ENCODE data around the gene ARHGEF26. TPM values are rescaled to one million over a fixed set of nuclear protein-coding genes. Genes with fewer than 3 reads are reported as not detected.
A peak's percentile ranks its signal among the peaks of the same experiment; 100 is the strongest.

Gene ARHGEF26
- total and polyA plus RNA-seq, 7 donors, result 2.3 to 125 (median 48.4) TPM

DNA sequence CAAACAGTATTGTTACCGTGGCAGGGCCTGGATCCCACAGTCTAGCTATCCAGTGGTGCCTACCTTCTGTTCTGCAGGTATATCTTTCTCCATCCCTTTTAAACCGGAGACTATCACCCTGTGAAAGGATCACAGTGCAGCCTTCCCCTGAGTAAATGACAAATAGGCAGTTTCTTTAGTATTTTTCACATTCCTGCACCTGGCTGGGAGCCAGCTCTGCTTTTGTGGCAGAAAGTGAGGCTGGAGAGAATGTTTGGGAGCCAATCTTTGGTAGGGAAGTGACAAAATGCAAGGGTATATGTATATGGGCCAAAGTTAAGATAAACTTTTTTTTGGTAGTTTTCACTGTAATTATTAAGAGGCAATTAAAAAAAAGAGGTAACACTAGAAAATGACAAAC is 54.8 kb downstream of the ARHGEF26 start:
- peaks cover 0 to 84% (median 50%) of the 10 kb centered on the region in 4 donors for H3K4me1 ChIP-seq
- no peak overlapping the region for H3K4me3 ChIP-seq
- TF ChIP-seq POLR2A (IDR thresholded peaks at IDR 0.05) (no peak), POLR2AphosphoS5 (IDR thresholded peaks at IDR 0.05) (no peak), EP300 (IDR thresholded peaks at IDR 0.05) (no peak)
- TF ChIP-seq, protein P1, sequence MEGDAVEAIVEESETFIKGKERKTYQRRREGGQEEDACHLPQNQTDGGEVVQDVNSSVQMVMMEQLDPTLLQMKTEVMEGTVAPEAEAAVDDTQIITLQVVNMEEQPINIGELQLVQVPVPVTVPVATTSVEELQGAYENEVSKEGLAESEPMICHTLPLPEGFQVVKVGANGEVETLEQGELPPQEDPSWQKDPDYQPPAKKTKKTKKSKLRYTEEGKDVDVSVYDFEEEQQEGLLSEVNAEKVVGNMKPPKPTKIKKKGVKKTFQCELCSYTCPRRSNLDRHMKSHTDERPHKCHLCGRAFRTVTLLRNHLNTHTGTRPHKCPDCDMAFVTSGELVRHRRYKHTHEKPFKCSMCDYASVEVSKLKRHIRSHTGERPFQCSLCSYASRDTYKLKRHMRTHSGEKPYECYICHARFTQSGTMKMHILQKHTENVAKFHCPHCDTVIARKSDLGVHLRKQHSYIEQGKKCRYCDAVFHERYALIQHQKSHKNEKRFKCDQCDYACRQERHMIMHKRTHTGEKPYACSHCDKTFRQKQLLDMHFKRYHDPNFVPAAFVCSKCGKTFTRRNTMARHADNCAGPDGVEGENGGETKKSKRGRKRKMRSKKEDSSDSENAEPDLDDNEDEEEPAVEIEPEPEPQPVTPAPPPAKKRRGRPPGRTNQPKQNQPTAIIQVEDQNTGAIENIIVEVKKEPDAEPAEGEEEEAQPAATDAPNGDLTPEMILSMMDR (IDR thresholded peaks at IDR 0.05), result no peak
- H3K27ac ChIP-seq, result peak overlapping the region in 3 of 4 donors; percentile 1 to 87 (median 86)
- no peak for DNase-seq
- 64 to 79% methylated on average over 2 of the region's 2 CpGs for WGBS, 2 donors
- no peaks in the 10 kb centered on the region for H3K27me3 ChIP-seq
- no peaks in the 10 kb centered on the region for H3K9me3 ChIP-seq
- intact Hi-C loops (cut with DNase I), result no loop called here
- H3K36me3 ChIP-seq, result no peaks in the 10 kb centered on the region

DNA sequence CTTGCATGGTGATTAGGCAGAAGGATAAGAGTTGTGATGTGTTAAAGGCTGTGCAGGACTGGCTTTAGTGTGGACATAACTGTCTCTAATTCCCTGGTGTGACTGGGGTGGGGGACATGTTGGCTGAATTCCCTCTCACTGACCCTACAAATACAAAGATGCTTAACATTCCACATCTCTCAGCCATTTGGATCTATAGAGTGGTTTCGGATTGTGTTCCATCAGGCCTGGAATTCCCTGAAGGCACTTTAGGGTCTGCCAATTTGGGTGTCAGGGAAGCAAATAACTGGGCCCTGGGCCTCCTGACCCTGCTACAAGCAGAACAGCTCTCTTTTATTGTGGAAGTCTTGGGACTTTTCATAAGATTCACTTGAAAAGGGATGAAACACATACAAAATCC is 56.2 kb downstream of the ARHGEF26 start:
- Histone ChIP-seq H3K36me3 (no peaks in the 10 kb centered on the region), H3K4me3 (no peak overlapping the region), H3K4me1 (peaks cover 0 to 88% (median 61%) of the 10 kb centered on the region in 4 donors), H3K27me3 (no peaks in the 10 kb centered on the region), H3K27ac (peak overlapping the region; percentile 47 to 87 (median 68)), H3K9me3 (no peaks in the 10 kb centered on the region)
- intact Hi-C loops (cut with DNase I), result no loop called here
- DNase-seq, result no peak
- TF ChIP-seq, protein P1 (IDR thresholded peaks at IDR 0.05), result no peak
- TF ChIP-seq EP300 (IDR thresholded peaks at IDR 0.05), result no peak
- TF ChIP-seq POLR2A (IDR thresholded peaks at IDR 0.05), result no peak
- TF ChIP-seq POLR2AphosphoS5 (IDR thresholded peaks at IDR 0.05), result no peak
- WGBS, 2 donors, result 88 to 93% methylated on average over 1 of the region's 1 CpG

- Histone ChIP-seq H3K9me3 (no peaks in the 10 kb centered on the region), H3K4me1 (peaks cover 0 to 88% (median 64%) of the 10 kb centered on the region in 4 donors), H3K27ac (peak overlapping the region; percentile 47 to 87 (median 68)), H3K36me3 (no peaks in the 10 kb centered on the region), H3K4me3 (no peak overlapping the region), H3K27me3 (no peaks in the 10 kb centered on the region)
- no peak for DNase-seq
- TF ChIP-seq POLR2AphosphoS5 (IDR thresholded peaks at IDR 0.05) (no peak), POLR2A (IDR thresholded peaks at IDR 0.05) (no peak), EP300 (IDR thresholded peaks at IDR 0.05) (no peak)
- TF ChIP-seq, protein P1 (IDR thresholded peaks at IDR 0.05), result no peak
- intact Hi-C loops (cut with DNase I), result no loop called here
- WGBS, 2 donors, result 77 to 92% methylated on average over 3 of the region's 3 CpGs
These were observed 57.0 kb downstream of the ARHGEF26 start for GRCh38 chr3:154178172-154178571.

DNA sequence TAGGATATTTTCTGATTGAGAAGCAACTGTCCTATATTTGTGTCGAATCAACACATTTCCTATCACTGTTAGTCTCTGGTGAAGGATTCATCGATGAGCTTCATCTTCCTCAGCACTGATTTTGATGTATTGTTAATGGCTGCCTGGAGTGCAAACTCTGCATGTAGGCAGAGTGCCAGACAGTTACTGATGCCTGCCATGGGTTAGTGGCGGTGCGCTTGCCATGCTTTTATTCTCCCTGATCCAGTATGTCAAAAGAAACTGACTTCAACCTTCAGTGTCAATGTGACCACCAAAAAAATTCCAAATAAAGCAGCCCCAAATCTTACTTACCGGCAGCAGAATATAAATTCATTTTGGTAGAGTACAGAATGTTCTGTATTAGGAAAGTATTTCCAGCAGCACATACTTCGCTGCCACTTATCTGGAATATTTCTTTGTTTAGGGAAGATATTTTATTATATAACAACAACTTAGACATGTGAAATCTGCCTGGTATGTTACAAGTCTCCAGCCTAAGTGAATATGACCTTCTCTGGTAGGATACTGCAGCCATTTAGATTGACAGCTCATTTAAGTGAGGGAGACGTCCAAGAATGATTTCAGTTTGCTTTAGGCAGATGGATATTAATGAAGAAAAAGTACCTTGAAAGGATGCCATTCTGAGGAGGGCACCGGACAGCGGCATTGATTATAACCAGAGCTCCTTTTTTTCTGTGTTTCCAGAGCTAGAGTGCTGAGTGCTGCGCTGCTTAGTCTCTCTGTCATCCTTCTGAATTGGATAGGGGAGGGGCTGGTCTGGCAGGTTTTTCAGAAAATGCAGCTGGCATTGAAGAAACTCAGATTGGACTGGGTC is 59.9 kb downstream of the ARHGEF26 start:
- intact Hi-C loops (cut with DNase I), result loop anchor here (5.0 kb wide), 1 partner anchor 59 kb away; the partner anchor contains the start of gene ARHGEF26
- Histone ChIP-seq H3K4me3 (no peak overlapping the region), H3K27me3 (no peaks in the 10 kb centered on the region), H3K36me3 (no peaks in the 10 kb centered on the region), H3K4me1 (peaks cover 0 to 74% (median 63%) of the 10 kb centered on the region in 4 donors), H3K9me3 (no peaks in the 10 kb centered on the region), H3K27ac (peak overlapping the region; percentile 74 to 87 (median 84))
- peak; percentile 63 for DNase-seq
- 78 to 81% methylated on average over 10 of the region's 10 CpGs for WGBS, 2 donors
- peak in 3 of 4 donors; percentile 72 to 84 (median 80) for TF ChIP-seq POLR2AphosphoS5 (IDR thresholded peaks at IDR 0.05)
- peak in 3 of 4 donors; percentile 91 to 96 (median 94) for TF ChIP-seq EP300 (IDR thresholded peaks at IDR 0.05)
- TF ChIP-seq, protein P1 (IDR thresholded peaks at IDR 0.05), result no peak

All from sigmoid colon (tissue), 7 donors.